Lower leg skin (tissue), 3 donors: ENCODE results near the gene PPP2R2B.

ENCODE experiments used
- CTCF ChIP-seq, 3 donors: fragments of 450-650 bp; IDR thresholded peaks; one replicate each; pipeline ENCODE4 v1.5.1; 2016; ENCODE audit warnings: antibody characterized with exemption in 3 of 3, mild to moderate bottlenecking in 3 of 3, moderate library complexity in 2 of 3
- POLR2A ChIP-seq, 2 donors: fragments of 450-650 bp; IDR thresholded peaks; one replicate each; pipeline ENCODE4 v1.6.1; 2016 to 2017; ENCODE audit warnings: antibody characterized with exemption in 2 of 2, mild to moderate bottlenecking in 1 of 2, moderate library complexity in 1 of 2

- no peak for TF ChIP-seq POLR2A (IDR thresholded peaks at IDR 0.05)
- no peak for TF ChIP-seq CTCF (IDR thresholded peaks at IDR 0.05)
Measured at GRCh38 chr5:146751054-146751453, 127.5 kb downstream of the PPP2R2B start.
